Lower leg skin (tissue), 3 donors: ENCODE measurements around the gene DNAJC16.

ENCODE experiments used
- POLR2A ChIP-seq, 2 donors: fragments of 450-650 bp; IDR thresholded peaks; one replicate each; pipeline ENCODE4 v1.6.1; 2016 to 2017; ENCODE audit warnings: antibody characterized with exemption in 2 of 2, mild to moderate bottlenecking in 1 of 2, moderate library complexity in 1 of 2
- TF ChIP-seq, protein P1 (sequence below), 3 donors: fragments of 450-650 bp; IDR thresholded peaks; one replicate each; pipeline ENCODE4 v1.5.1; 2016; ENCODE audit warnings: antibody characterized with exemption in 3 of 3, mild to moderate bottlenecking in 3 of 3, moderate library complexity in 2 of 3

DNA sequence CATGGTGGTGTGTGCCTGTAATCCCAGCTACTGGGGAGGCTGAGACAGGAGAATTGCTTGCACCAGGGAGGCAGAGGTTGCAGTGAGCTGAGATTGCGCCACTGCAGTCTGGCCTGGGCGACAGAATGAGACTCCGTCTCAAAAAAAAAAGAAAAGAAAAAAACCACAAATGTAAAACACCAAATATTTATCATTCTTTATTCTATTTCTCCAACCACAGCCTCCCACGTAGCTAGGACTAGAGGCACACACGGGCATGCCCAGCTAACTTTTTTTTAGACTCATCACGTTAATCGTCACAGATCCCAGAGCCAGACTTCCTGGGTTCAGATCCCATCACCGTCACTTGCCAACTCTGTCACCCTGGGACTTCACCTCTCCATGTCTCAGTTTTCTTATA is 13.5 kb downstream of the DNAJC16 start:
- no peak for TF ChIP-seq POLR2A (IDR thresholded peaks at IDR 0.05)
- TF ChIP-seq, protein P1, sequence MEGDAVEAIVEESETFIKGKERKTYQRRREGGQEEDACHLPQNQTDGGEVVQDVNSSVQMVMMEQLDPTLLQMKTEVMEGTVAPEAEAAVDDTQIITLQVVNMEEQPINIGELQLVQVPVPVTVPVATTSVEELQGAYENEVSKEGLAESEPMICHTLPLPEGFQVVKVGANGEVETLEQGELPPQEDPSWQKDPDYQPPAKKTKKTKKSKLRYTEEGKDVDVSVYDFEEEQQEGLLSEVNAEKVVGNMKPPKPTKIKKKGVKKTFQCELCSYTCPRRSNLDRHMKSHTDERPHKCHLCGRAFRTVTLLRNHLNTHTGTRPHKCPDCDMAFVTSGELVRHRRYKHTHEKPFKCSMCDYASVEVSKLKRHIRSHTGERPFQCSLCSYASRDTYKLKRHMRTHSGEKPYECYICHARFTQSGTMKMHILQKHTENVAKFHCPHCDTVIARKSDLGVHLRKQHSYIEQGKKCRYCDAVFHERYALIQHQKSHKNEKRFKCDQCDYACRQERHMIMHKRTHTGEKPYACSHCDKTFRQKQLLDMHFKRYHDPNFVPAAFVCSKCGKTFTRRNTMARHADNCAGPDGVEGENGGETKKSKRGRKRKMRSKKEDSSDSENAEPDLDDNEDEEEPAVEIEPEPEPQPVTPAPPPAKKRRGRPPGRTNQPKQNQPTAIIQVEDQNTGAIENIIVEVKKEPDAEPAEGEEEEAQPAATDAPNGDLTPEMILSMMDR (IDR thresholded peaks at IDR 0.05) = no peak
